Neural cell (in vitro differentiated cells): ENCODE data around the gene ATP1A2.

ENCODE experiments used
- CTCF ChIP-seq: fragments of 450-650 bp; IDR thresholded peaks from 2 replicates; pipeline ENCODE4 v1.5.1; 2014; ENCODE audit warnings: antibody characterized with exemption, mild to moderate bottlenecking, moderate library complexity; ENCODE audit not compliant: poor library complexity, severe bottlenecking
- EP300 ChIP-seq: fragments of 450-650 bp; conservative IDR thresholded peaks from 2 replicates; pipeline ENCODE4 v1.6.1; 2014; ENCODE audit warnings: antibody characterized with exemption, mild to moderate bottlenecking, moderate library complexity; ENCODE audit not compliant: poor library complexity, severe bottlenecking
- EZH2 ChIP-seq: fragments of 200-600, 300-800 bp; shearing (Covaris generic), sonication (generic); IDR thresholded peaks from 2 replicates; pipeline ENCODE4 v1.6.1; 2014; ENCODE audit warnings: antibody characterized with exemption, low read length, borderline replicate concordance, mild to moderate bottlenecking; ENCODE audit not compliant: insufficient read depth, poor library complexity, severe bottlenecking
- MXI1 ChIP-seq: fragments of 450-650 bp; conservative IDR thresholded peaks from 2 replicates; pipeline ENCODE4 v1.6.1; 2014; ENCODE audit warnings: antibody characterized with exemption, mild to moderate bottlenecking; ENCODE audit not compliant: poor library complexity, severe bottlenecking
- POLR2AphosphoS5 ChIP-seq: IDR thresholded peaks from 2 replicates; pipeline ENCODE4 v1.6.1; 2012
- RAD21 ChIP-seq: fragments of 450-650 bp; conservative IDR thresholded peaks from 2 replicates; pipeline ENCODE4 v1.6.1; 2014; ENCODE audit warnings: antibody characterized with exemption, mild to moderate bottlenecking, moderate library complexity
- REST ChIP-seq: IDR thresholded peaks from 2 replicates; pipeline ENCODE4 v1.6.1; 2012; ENCODE audit warnings: borderline replicate concordance
- SMC3 ChIP-seq: fragments of 450-650 bp; conservative IDR thresholded peaks from 2 replicates; pipeline ENCODE4 v1.6.1; 2014; ENCODE audit warnings: antibody characterized with exemption, mild to moderate bottlenecking, moderate library complexity; ENCODE audit not compliant: poor library complexity
- TAF1 ChIP-seq: IDR thresholded peaks from 2 replicates; pipeline ENCODE4 v1.6.1; 2012; ENCODE audit warnings: low read depth

GRCh38 chr1:160148121-160148520 is 32.6 kb downstream of the ATP1A2 start:
- TF ChIP-seq TAF1 (no peak), CTCF (no peak), EP300 (no peak), EZH2 (no peak), POLR2AphosphoS5 (no peak), MXI1 (no peak), SMC3 (no peak), RAD21 (no peak), REST (no peak)
